Panc1 (cell line): Measurements from ENCODE around the gene OTOGL. TPM values are rescaled to one million over a fixed set of nuclear protein-coding genes. Genes with fewer than 3 reads are reported as not detected.

Experiments used
- ATAC-seq: fragments of 200-7000 bp; cut with Tn5 transposase; 2 replicates; pipeline ENCODE4 v1.9.1; 2020; ENCODE audit warnings: mild to moderate bottlenecking, moderate library complexity
- BruUV-seq: library from RNA; stranded (reverse); fragments of 400-500 nt; replicated peaks from 2 replicates; lab custom pipeline; 2021; lab: Mats Ljungman, UMichigan
- CTCF ChIA-PET: fragments of 300-600 bp; sonication (Branson Sonifier 250); formaldehyde crosslinking; loops from one replicate; lab custom pipeline; 2022; ENCODE audit warnings: antibody characterized with exemption; lab: Charles Lee
- POLR2A ChIA-PET: fragments of 300-600 bp; sonication (Branson Sonifier 250); formaldehyde crosslinking; loops from one replicate; lab custom pipeline; 2022; ENCODE audit warnings: antibody characterized with exemption; lab: Charles Lee
- DNase-seq: peaks from one replicate; pipeline ENCODE4 v3.0.0-alpha.2; 2010; ENCODE audit warnings: low read depth, low spot score
- H3K27ac ChIP-seq: 2 replicates; pipeline ENCODE4 v1.5.1; 2011; ENCODE audit warnings: mild to moderate bottlenecking, low read length, inconsistent platforms
- H3K27me3 ChIP-seq: fragments of 200-500 bp; sonication (Bioruptor generic); 2 replicates; pipeline ENCODE4 v1.6.0; 2014; ENCODE audit warnings: low read length, inconsistent platforms; ENCODE audit not compliant: control insufficient read depth, insufficient read depth
- H3K36me3 ChIP-seq: fragments of 200-500 bp; sonication (Bioruptor generic); 2 replicates; pipeline ENCODE4 v1.5.1; 2014; ENCODE audit warnings: inconsistent platforms, mild to moderate bottlenecking, low read length, moderate library complexity; ENCODE audit not compliant: control insufficient read depth, insufficient read depth
- H3K4me1 ChIP-seq: 2 replicates; pipeline ENCODE4 v1.5.1; 2011; ENCODE audit warnings: inconsistent platforms, mild to moderate bottlenecking, low read length, moderate library complexity; ENCODE audit not compliant: control insufficient read depth, insufficient read depth
- H3K4me3 ChIP-seq, 2 experiments: 2 replicates each; pipeline ENCODE4 v1.5.1; 2011 to 2012; ENCODE audit warnings: low read depth in 2 of 2, low read length in 2 of 2, mild to moderate bottlenecking in 2 of 2, inconsistent platforms in 1 of 2, moderate library complexity in 1 of 2
- H3K9me3 ChIP-seq: fragments of 200-500 bp; sonication (Bioruptor generic); 2 replicates; pipeline ENCODE4 v1.5.1; 2014; ENCODE audit warnings: low read depth, mild to moderate bottlenecking, inconsistent platforms, low read length, moderate library complexity; ENCODE audit not compliant: control insufficient read depth, insufficient read depth
- POLR2AphosphoS5 ChIP-seq: IDR thresholded peaks from 2 replicates; pipeline ENCODE4 v1.6.1; 2012; ENCODE audit warnings: mild to moderate bottlenecking, low read depth, low read length, moderate library complexity
- REST ChIP-seq, 2 experiments: IDR thresholded peaks; 2 replicates each; pipeline ENCODE4 v1.6.1; 2011 to 2012; ENCODE audit warnings: low read depth in 2 of 2, control low read depth in 1 of 2, low read length in 1 of 2, mild to moderate bottlenecking in 1 of 2, moderate library complexity in 1 of 2; ENCODE audit not compliant: insufficient read depth in 1 of 2
- SIN3A ChIP-seq: IDR thresholded peaks from 2 replicates; pipeline ENCODE4 v1.6.1; 2012; ENCODE audit warnings: low read depth, mild to moderate bottlenecking, low read length, moderate library complexity, borderline replicate concordance; ENCODE audit not compliant: insufficient read depth
- TCF7L2 ChIP-seq: IDR thresholded peaks from 2 replicates; pipeline ENCODE4 v1.6.1; 2011; ENCODE audit warnings: mild to moderate bottlenecking, low read depth, low read length, inconsistent platforms
- in situ Hi-C: cut with HindIII; loops from 2 replicates; pipeline ENCODE4 v1.10.0; 2016; ENCODE audit warnings: low sequenced_read_pairs, low pct_unique_long_range_greater_than_20kb
- intact Hi-C: fragments of 100-400 bp; cut with micrococcal nuclease; formaldehyde crosslinking; loops from one replicate; pipeline ENCODE4 v1.10.0; 2022; ENCODE audit not compliant: unreplicated experiment
- total RNA-seq: library from RNA; stranded (reverse); gene quantifications from one replicate; pipeline ENCODE4 v1.2.1, GENCODE V29; 2021; ENCODE audit not compliant: unreplicated experiment
- TF ChIP-seq, protein P1 (sequence below): fragments of 450-650 bp; IDR thresholded peaks from 2 replicates; pipeline ENCODE4 v1.5.1; 2017; ENCODE audit warnings: mild to moderate bottlenecking

OTOGL gene
- total RNA-seq, 1 experiment from 2014 or later: not detected

GRCh38 chr12:80272387-80272915 is 173.1 kb downstream of the OTOGL start:
- H3K27me3 ChIP-seq: no peaks in the 10 kb centered on the region
- H3K9me3 ChIP-seq: no peaks in the 10 kb centered on the region
- H3K27ac ChIP-seq: no peak overlapping the region
- TF ChIP-seq REST (IDR thresholded peaks at IDR 0.05; ENCODE audit: insufficient read depth in 1 of 2, low read depth in 2 of 2, low read length in 1 of 2) (no peak), POLR2AphosphoS5 (no peak), TCF7L2 (no peak), SIN3A (no peak)
- TF ChIP-seq, protein P1, sequence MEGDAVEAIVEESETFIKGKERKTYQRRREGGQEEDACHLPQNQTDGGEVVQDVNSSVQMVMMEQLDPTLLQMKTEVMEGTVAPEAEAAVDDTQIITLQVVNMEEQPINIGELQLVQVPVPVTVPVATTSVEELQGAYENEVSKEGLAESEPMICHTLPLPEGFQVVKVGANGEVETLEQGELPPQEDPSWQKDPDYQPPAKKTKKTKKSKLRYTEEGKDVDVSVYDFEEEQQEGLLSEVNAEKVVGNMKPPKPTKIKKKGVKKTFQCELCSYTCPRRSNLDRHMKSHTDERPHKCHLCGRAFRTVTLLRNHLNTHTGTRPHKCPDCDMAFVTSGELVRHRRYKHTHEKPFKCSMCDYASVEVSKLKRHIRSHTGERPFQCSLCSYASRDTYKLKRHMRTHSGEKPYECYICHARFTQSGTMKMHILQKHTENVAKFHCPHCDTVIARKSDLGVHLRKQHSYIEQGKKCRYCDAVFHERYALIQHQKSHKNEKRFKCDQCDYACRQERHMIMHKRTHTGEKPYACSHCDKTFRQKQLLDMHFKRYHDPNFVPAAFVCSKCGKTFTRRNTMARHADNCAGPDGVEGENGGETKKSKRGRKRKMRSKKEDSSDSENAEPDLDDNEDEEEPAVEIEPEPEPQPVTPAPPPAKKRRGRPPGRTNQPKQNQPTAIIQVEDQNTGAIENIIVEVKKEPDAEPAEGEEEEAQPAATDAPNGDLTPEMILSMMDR: no peak
- ATAC-seq (no peak), DNase-seq (no peak)
- in situ Hi-C loops (no loop called here), intact Hi-C loops (no loop called here)
- H3K4me3 ChIP-seq: no peak overlapping the region
- BruUV-seq: no TSS peak
- POLR2A ChIA-PET: no interaction called here
- H3K36me3 ChIP-seq: no peaks in the 10 kb centered on the region
- CTCF ChIA-PET: no interaction called here
- 0 out of 2 replicates have a peak, but pooled peaks cover 2% of the 10 kb centered on the region for H3K4me1 ChIP-seq

GRCh38 chr12:80273144-80273543 is 173.8 kb downstream of the OTOGL start:
- TF ChIP-seq SIN3A (no peak), POLR2AphosphoS5 (no peak), TCF7L2 (no peak), REST (IDR thresholded peaks at IDR 0.05; ENCODE audit: insufficient read depth in 1 of 2, low read depth in 2 of 2, low read length in 1 of 2) (no peak)
- TF ChIP-seq, protein P1: no peak
- CTCF ChIA-PET: no interaction called here
- no peak overlapping the region for H3K27ac ChIP-seq
- no peaks in the 10 kb centered on the region for H3K36me3 ChIP-seq
- ATAC-seq: no peak
- no TSS peak for BruUV-seq
- 0 out of 2 replicates have a peak, but pooled peaks cover 2% of the 10 kb centered on the region for H3K4me1 ChIP-seq
- POLR2A ChIA-PET: no interaction called here
- H3K27me3 ChIP-seq: no peaks in the 10 kb centered on the region
- no peak overlapping the region for H3K4me3 ChIP-seq
- H3K9me3 ChIP-seq: no peaks in the 10 kb centered on the region
- in situ Hi-C loops: no loop called here
- intact Hi-C loops: no loop called here
- DNase-seq: no peak
